Measurements from ENCODE around the gene LANCL2.

Gene LANCL2

GRCh38 chr7:55435466-55435865, 70.3 kb downstream of the LANCL2 start:
- no peak for DNase-seq (ENCODE audit: insufficient read length, low spot score)
- no peak for FAIRE-seq

GRCh38 chr7:55436457-55436856, 71.3 kb downstream of the LANCL2 start:
- FAIRE-seq (no peak), DNase-seq (ENCODE audit: insufficient read length, low spot score) (no peak)

GRCh38 chr7:55437375-55437774, 72.2 kb downstream of the LANCL2 start:
- FAIRE-seq: no peak
- no peak for DNase-seq (ENCODE audit: insufficient read length, low spot score)

GRCh38 chr7:55438085-55438756, 73.1 kb downstream of the LANCL2 start:
- FAIRE-seq: no peak
- DNase-seq (ENCODE audit: insufficient read length, low spot score): no peak

GRCh38 chr7:55438757-55439525, 73.8 kb downstream of the LANCL2 start:
- DNase-seq (ENCODE audit: insufficient read length, low spot score): no peak
- FAIRE-seq: no peak

GRCh38 chr7:55439627-55440026, 74.5 kb downstream of the LANCL2 start:
- no peak for DNase-seq (ENCODE audit: insufficient read length, low spot score)
- no peak for FAIRE-seq

GRCh38 chr7:55440040-55440690, 75.0 kb downstream of the LANCL2 start:
- no peak for FAIRE-seq
- DNase-seq (ENCODE audit: insufficient read length, low spot score): no peak

- DNase-seq (ENCODE audit: insufficient read length, low spot score) (no peak), FAIRE-seq (no peak)
Measured at GRCh38 chr7:55441002-55441401, 75.9 kb downstream of the LANCL2 start.

GRCh38 chr7:55441774-55442522, 76.8 kb downstream of the LANCL2 start:
- DNase-seq (ENCODE audit: insufficient read length, low spot score) (no peak), FAIRE-seq (no peak)

GRCh38 chr7:55444786-55445185, 79.6 kb downstream of the LANCL2 start:
- no peak for FAIRE-seq

GRCh38 chr7:55448526-55448925, 83.4 kb downstream of the LANCL2 start:
- FAIRE-seq: no peak
- DNase-seq (ENCODE audit: insufficient read length, low spot score): no peak

More at GRCh38 chr7:55444786-55445185, 79.6 kb downstream of the LANCL2 start:
- DNase-seq (ENCODE audit: insufficient read length, low spot score): no peak

- FAIRE-seq (no peak), DNase-seq (ENCODE audit: insufficient read length, low spot score) (no peak)
Measured at GRCh38 chr7:55449205-55449991, 84.3 kb downstream of the LANCL2 start.

GRCh38 chr7:55449992-55450535, 84.9 kb downstream of the LANCL2 start:
- FAIRE-seq: no peak
- DNase-seq (ENCODE audit: insufficient read length, low spot score): no peak

GRCh38 chr7:55452971-55453370, 87.8 kb downstream of the LANCL2 start:
- no peak for DNase-seq (ENCODE audit: insufficient read length, low spot score)
- FAIRE-seq: no peak

- DNase-seq (ENCODE audit: insufficient read length, low spot score) (no peak), FAIRE-seq (no peak)
Measured at GRCh38 chr7:55457801-55458200, 92.7 kb downstream of the LANCL2 start.

GRCh38 chr7:55458351-55458750, 93.2 kb downstream of the LANCL2 start:
- no peak for DNase-seq (ENCODE audit: insufficient read length, low spot score)
- no peak for FAIRE-seq

GRCh38 chr7:55463686-55464262, 98.6 kb downstream of the LANCL2 start:
- DNase-seq (ENCODE audit: insufficient read length, low spot score) (no peak), FAIRE-seq (no peak)

- FAIRE-seq (no peak), DNase-seq (ENCODE audit: insufficient read length, low spot score) (no peak)
Measured at GRCh38 chr7:55464422-55464821, 99.3 kb downstream of the LANCL2 start.

- DNase-seq (ENCODE audit: insufficient read length, low spot score): no peak
- FAIRE-seq: no peak
Measured at GRCh38 chr7:55465691-55466090, 100.6 kb downstream of the LANCL2 start.

Measured in HTR-8/SVneo (cell line).